ENCODE results near the gene SP140L.

GRCh38 chr2:230295192-230295591, 31.8 kb upstream of the SP140L start:
- TF ChIP-seq EP300 (IDR thresholded peaks at IDR 0.05) (no peak), CTCF (IDR thresholded peaks at IDR 0.05) (no peak), POLR2A (IDR thresholded peaks at IDR 0.05) (no peak), POLR2AphosphoS5 (IDR thresholded peaks at IDR 0.05) (no peak)
